ENCODE measurements around the gene DUS1L. TPM values are rescaled to one million over a fixed set of nuclear protein-coding genes. Genes with fewer than 3 reads are reported as not detected.

Gene DUS1L
- polyA plus RNA-seq, 1 donor (not counting 4 experiments of a cell fraction or from before 2014, with no cell fraction given) = 49.1 TPM

DNA sequence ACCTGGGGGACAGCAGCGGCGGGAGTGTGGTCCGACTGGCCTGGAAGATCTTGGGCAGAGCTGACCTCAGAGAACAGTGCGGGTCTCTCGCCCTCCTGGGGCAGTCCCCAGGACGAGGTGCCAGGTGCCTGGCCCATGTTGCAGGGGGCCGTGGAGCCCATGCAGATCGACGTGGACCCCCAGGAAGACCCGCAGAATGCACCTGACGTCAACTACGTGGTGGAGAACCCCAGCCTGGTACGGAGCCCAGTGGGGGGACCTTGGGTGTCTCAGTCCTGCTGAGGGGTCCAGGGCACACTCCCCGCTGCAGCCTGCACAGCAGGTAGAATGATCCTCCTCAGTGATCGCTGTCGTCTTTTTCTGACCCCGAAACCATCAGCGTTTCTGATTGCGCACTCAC, 12.5 kb downstream of the DUS1L start:
- Histone ChIP-seq H4K20me1 (ENCODE audit: control insufficient read depth, extremely low read depth, insufficient read depth, low read length) (no peaks in the 10 kb centered on the region), H3K36me3 (ENCODE audit: control insufficient read depth in 2 of 2, extremely low read depth in 1 of 2, insufficient read depth in 2 of 2, low read length in 2 of 2) (peaks cover 28 to 32% of the 10 kb centered on the region in 2 experiments), H3K27me3 (ENCODE audit: control insufficient read depth, extremely low read depth, insufficient read depth, low read length) (no peaks in the 10 kb centered on the region), H3K4me2 (ENCODE audit: control insufficient read depth, extremely low read depth, insufficient read depth, low read depth, low read length) (peak overlapping the region; percentile 91), H2AFZ (ENCODE audit: control insufficient read depth, low read length) (no peak overlapping the region), H3K79me2 (ENCODE audit: control insufficient read depth, insufficient read depth, low read length) (peaks cover 25% of the 10 kb centered on the region), H3K9me1 (ENCODE audit: control insufficient read depth, extremely low read depth, insufficient read depth, low read length) (no peaks in the 10 kb centered on the region), H3K9me3 (ENCODE audit: control insufficient read depth, low read depth, low read length) (no peaks in the 10 kb centered on the region), H3K27ac (ENCODE audit: control insufficient read depth, insufficient read depth, low read length) (no peak overlapping the region), H3K4me1 (ENCODE audit: control insufficient read depth, extremely low read depth, insufficient read depth, low read length) (peaks cover 11% of the 10 kb centered on the region), H3K4me3 (ENCODE audit: control insufficient read depth in 2 of 3, extremely low read depth in 1 of 3, insufficient read depth in 2 of 3, low read depth in 1 of 3, low read length in 3 of 3) (peak overlapping the region; percentile 84 to 95 (median 87)), H3K9ac (ENCODE audit: control insufficient read depth, extremely low read depth, insufficient read depth, low read length) (peak overlapping the region; percentile 80)
- dilution Hi-C loops (cut with MboI; ENCODE audit: extremely low pct_ligation_motif_present, low sequenced_read_pairs) = no loop called here
- DNase-seq (ENCODE audit: low read depth, low spot score) (no peak), FAIRE-seq (no peak)
- TF ChIP-seq, protein P1, sequence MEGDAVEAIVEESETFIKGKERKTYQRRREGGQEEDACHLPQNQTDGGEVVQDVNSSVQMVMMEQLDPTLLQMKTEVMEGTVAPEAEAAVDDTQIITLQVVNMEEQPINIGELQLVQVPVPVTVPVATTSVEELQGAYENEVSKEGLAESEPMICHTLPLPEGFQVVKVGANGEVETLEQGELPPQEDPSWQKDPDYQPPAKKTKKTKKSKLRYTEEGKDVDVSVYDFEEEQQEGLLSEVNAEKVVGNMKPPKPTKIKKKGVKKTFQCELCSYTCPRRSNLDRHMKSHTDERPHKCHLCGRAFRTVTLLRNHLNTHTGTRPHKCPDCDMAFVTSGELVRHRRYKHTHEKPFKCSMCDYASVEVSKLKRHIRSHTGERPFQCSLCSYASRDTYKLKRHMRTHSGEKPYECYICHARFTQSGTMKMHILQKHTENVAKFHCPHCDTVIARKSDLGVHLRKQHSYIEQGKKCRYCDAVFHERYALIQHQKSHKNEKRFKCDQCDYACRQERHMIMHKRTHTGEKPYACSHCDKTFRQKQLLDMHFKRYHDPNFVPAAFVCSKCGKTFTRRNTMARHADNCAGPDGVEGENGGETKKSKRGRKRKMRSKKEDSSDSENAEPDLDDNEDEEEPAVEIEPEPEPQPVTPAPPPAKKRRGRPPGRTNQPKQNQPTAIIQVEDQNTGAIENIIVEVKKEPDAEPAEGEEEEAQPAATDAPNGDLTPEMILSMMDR (optimal IDR thresholded peaks at IDR 0.05 in 1 of 3, IDR thresholded peaks at IDR 0.05 in 1 of 3, conservative IDR thresholded peaks at IDR 0.05 in 1 of 3; ENCODE audit: extremely low read depth in 1 of 3, insufficient read depth in 2 of 3, low read length in 3 of 3) = no peak
- TF ChIP-seq EZH2 (IDR thresholded peaks at IDR 0.05; ENCODE audit: low read length) = no peak

DNA sequence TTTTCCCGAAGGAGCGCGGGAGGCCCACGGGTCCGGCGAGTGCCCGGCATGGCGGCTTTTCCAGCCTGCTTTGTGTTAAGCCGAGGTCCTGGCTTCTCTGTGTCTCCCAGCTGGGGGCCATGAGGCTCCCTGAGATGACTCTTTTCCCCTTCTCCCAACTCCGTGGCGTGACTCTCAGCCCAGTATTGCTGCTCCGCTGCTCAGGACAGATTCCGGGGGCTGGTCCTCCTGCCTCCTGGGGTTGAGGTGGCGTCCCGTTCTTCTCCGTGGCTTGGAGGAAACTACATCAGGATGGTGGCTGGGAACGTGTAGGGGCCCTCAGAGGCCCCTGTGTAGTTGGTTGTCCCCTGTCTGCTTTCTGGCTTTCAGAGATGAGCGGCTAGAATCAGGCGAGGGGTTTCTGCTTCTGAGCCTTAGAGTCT, 13.0 kb downstream of the DUS1L start:
- no peak for TF ChIP-seq EZH2 (IDR thresholded peaks at IDR 0.05; ENCODE audit: low read length)
- TF ChIP-seq, protein P1 (optimal IDR thresholded peaks at IDR 0.05 in 1 of 3, IDR thresholded peaks at IDR 0.05 in 1 of 3, conservative IDR thresholded peaks at IDR 0.05 in 1 of 3; ENCODE audit: extremely low read depth in 1 of 3, insufficient read depth in 2 of 3, low read length in 3 of 3) = no peak
- FAIRE-seq (no peak), DNase-seq (ENCODE audit: low read depth, low spot score) (no peak)
- no peak overlapping the region for H2AFZ ChIP-seq (ENCODE audit: control insufficient read depth, low read length)
- peaks cover 11% of the 10 kb centered on the region for H3K4me1 ChIP-seq (ENCODE audit: control insufficient read depth, extremely low read depth, insufficient read depth, low read length)
- H3K4me3 ChIP-seq (ENCODE audit: control insufficient read depth in 2 of 3, extremely low read depth in 1 of 3, insufficient read depth in 2 of 3, low read depth in 1 of 3, low read length in 3 of 3) = peak overlapping the region; percentile 84 to 95 (median 87)
- dilution Hi-C loops (cut with MboI; ENCODE audit: extremely low pct_ligation_motif_present, low sequenced_read_pairs) = no loop called here
- no peaks in the 10 kb centered on the region for H4K20me1 ChIP-seq (ENCODE audit: control insufficient read depth, extremely low read depth, insufficient read depth, low read length)
- H3K79me2 ChIP-seq (ENCODE audit: control insufficient read depth, insufficient read depth, low read length) = peaks cover 25% of the 10 kb centered on the region
- no peaks in the 10 kb centered on the region for H3K9me1 ChIP-seq (ENCODE audit: control insufficient read depth, extremely low read depth, insufficient read depth, low read length)
- peak overlapping the region; percentile 80 for H3K9ac ChIP-seq (ENCODE audit: control insufficient read depth, extremely low read depth, insufficient read depth, low read length)
- no peaks in the 10 kb centered on the region for H3K9me3 ChIP-seq (ENCODE audit: control insufficient read depth, low read depth, low read length)
- H3K36me3 ChIP-seq (ENCODE audit: control insufficient read depth in 2 of 2, extremely low read depth in 1 of 2, insufficient read depth in 2 of 2, low read length in 2 of 2) = peaks cover 28 to 31% of the 10 kb centered on the region in 2 experiments
- H3K27me3 ChIP-seq (ENCODE audit: control insufficient read depth, extremely low read depth, insufficient read depth, low read length) = no peaks in the 10 kb centered on the region
- H3K4me2 ChIP-seq (ENCODE audit: control insufficient read depth, extremely low read depth, insufficient read depth, low read depth, low read length) = peak overlapping the region; percentile 91
- H3K27ac ChIP-seq (ENCODE audit: control insufficient read depth, insufficient read depth, low read length) = peak overlapping the region; percentile 49

Measured in keratinocyte (primary cell).